Measurements from ENCODE around the gene LY6G5C.
"Not testable (repeated sequence)": the region's sequence is repeated elsewhere in the genome, so short reads cannot be mapped to it uniquely, and the experiment has no call there.

Gene LY6G5C

DNA sequence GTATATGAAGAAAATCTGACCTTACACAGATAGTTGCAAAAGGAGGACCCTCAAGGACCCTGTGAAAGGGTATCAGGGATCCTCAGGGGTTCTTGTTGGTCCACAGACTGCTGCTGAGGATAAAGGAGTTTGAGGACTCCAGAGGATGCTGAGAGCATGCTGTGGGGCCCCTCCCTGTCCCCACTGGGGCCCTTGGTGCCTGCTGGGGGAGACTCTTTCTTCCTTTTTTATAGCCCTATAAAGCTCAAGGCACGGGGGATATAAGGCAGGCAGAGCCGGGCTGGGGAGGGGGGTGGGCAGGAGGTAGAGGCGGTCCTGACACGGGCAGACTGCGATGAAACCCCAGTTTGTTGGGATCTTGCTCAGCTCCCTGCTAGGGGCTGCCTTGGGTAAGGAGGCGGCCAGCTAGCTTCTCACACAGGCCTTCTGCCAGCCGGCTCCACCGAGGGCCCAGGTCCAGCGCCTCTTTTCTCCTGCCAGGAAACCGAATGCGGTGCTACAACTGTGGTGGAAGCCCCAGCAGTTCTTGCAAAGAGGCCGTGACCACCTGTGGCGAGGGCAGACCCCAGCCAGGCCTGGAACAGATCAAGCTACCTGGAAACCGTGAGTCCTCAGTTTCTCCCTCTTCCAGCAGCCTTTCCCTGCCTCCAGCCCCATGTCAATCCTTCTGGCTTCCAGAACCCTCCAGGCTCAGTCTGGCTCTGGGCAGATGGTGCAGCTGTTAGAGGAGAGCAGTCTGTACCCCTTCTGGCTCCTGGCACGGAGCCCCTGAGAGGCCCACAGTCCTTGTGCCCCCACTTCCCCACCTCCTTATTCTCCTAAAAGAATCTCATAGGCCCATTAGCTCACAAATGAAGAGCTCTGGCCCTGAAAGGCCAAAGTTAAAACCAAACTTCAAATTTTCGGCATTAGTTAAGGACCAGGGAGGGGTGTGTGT is 34.4 kb upstream of the LY6G5C start, which contains the start of gene LY6G6D:
Gene LY6G6D, plus strand, starts transcription at position 327 of the 937 bp plus-strand sequence. Its CDS starts 8 bp downstream, at position 335.
- DNase-seq (ENCODE audit: extremely low read depth in 1 of 2, low read depth in 1 of 2), result no peak

DNA sequence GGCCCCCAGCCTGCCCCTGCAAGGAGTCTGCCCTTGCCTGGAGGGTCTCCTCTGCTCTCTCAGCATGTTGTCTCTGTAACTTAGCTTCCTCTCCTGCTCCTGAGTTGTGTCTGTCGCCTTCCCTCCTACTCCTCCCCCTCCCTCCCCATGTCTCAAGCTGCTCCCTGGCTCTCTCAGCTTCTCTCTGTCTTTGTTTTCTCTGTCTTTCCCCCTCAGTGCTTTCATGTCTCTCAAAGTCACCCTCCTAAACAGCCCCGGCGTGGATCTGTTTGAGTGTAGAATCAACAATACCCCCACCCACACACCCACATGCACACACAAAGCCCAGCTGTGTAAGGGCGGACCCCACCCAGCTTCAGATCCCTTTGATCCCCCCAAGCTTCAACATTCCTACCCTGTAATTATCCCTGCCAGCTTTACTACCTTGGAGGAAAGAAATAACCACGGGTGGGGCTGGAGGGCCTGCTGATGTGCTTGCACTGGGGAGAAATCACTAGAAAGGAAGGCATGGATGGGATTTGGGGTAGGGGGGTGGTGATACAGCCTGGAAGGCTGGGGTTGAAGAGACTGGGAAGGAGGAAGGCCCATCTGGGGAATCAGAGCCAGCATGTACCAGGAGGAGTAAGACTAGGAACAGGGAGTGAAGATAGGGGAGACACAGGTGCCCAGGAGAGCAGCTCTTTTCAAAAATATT is 33.3 kb upstream of the LY6G5C start:
- no peak for DNase-seq (ENCODE audit: extremely low read depth in 1 of 2, low read depth in 1 of 2)

DNA sequence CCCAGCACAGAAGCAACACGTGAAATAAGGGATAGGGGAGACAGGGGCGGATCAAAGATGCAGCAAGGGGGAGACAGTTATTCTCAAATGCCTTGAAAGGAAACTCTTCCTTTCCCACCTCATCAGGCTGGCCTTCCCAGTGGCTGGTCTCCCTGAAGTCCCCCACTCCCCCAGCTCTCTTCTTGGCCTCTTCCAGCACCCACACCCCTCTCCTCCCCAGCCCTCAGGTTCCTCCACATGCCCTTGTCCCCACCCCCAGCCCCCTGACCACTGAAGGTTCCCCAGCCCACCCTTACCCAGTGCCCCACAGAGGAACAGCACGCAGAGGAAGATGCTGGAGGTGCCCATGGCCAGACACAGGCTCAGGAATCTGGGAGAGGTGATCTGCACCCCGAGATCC is 32.6 kb upstream of the LY6G5C start:
- DNase-seq (ENCODE audit: extremely low read depth in 1 of 2, low read depth in 1 of 2), result no peak

DNA sequence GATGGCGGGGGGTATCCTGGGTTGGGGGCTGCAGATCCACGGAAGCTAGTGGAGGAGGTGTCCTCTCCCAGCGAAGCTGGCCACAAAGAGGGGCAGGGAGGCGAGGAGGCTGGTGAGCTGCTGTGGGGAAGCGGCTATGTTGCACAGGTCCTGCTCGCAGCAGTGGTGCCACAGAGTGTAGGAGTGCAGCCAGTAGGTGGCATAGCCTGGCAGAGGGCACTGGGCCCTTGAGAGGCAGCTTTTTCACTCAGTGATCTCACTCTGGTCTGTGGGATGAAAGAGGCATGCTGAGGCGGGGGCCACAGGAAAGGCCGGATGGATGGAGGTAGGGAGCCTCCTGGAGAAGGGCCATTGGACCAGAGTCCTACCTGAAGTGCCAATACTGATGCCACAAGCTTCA is 31.4 kb upstream of the LY6G5C start:
- no peak for DNase-seq (ENCODE audit: extremely low read depth in 1 of 2, low read depth in 1 of 2)

DNA sequence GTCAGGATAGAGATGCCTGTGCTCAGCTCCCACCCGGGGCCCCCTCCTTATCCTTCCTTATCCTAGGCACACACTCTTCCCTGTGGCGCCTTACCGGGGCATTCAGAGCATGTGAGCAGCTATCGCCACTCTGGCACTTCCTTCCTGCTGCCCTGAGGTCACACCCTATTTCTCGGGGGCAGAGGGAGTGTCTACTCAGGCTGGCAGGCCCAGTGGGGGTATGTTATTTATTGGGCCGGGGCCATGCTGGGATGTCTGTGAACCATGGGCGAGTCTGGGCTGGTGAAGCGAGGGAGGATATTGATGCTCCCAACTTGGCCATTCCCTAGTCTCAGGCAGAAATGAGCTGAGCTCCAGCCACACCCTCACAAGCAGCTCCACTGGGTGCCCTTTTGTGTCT is 30.4 kb upstream of the LY6G5C start:
- DNase-seq (ENCODE audit: extremely low read depth in 1 of 2, low read depth in 1 of 2), result no peak

DNA sequence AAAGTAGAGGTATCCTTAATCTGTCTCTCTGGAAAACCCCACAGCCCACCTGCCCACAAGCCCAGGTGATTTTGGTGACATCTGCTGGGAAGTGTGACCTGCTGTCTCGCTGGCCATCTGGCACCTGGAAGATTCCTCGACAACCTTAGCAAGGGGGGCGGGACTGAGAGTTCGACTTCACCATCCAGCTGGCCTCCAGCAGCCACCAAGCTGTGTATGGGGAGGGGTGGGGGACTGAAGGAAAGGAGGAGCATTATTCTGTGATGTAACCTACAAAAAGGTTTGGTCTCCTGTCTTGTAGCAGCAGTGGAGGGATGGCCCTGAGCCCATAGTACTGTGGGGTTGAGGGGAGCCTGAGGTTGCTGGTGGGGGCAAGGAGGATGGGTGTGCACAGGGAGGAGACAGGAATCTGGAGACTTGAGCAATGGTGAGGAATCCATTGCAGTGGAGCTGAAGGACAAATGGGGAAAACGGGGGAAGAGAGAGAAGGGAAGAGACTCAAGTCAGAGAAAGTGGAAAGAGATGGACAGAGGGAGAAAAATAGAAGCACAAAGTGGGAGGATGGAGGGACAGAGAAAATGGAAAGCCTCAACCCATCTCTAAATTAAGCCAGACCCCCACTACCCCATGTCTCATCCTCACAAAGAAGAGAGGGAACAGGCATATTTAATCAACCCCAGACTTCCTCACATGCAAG is 29.8 kb upstream of the LY6G5C start:
- DNase-seq (ENCODE audit: extremely low read depth in 1 of 2, low read depth in 1 of 2), result no peak

DNA sequence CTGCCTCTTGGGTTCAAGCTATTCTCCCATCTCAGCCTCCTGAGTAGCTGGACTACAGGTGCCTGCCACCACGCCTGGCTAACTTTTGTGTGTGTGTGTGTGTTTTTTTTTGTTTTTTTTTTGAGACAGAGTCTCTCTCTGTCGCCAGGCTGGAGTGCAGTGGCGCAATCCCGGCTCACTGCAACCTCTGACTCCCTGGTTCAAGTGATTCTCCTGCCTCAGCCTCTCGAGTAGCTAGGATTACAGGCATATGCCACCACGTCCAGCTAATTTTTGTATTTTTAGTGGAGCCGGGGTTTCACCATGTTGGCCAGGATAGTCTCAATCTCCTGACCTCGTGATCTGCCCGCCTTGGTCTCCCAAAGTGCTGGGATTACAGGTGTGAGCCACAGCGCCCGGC is 28.3 kb upstream of the LY6G5C start:
- DNase-seq (ENCODE audit: extremely low read depth in 1 of 2, low read depth in 1 of 2), result not testable (repeated sequence)

DNA sequence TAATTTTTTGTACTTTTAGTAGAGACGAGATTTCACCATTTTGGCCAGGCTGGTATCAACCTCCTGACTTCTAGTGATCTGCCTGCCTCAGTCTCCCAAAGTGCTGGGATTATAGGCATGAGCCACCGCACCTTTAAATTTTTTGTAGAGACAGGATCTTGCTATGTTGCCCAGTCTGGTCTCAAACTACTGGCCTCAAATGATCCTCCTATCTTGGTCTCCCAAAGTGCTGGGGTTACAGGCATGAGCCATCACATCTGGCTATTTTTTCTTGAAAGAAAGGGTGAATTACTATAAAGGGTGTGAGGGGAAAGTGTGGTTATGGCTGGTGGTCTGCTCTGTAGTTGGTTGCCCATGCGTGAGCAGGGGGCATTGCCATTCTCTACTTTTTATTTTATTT is 27.4 kb upstream of the LY6G5C start:
- no peak for DNase-seq (ENCODE audit: extremely low read depth in 1 of 2, low read depth in 1 of 2)

DNA sequence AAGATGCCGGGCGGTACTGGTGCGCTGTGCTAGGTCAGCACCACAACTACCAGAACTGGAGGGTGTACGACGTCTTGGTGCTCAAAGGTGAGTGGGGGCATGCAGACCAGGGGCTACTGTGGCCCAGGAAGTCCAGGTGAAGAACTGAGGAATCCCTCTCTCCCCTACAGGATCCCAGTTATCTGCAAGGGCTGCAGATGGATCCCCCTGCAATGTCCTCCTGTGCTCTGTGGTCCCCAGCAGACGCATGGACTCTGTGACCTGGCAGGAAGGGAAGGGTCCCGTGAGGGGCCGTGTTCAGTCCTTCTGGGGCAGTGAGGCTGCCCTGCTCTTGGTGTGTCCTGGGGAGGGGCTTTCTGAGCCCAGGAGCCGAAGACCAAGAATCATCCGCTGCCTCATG is 26.8 kb upstream of the LY6G5C start:
- DNase-seq (ENCODE audit: extremely low read depth in 1 of 2, low read depth in 1 of 2), result no peak

DNA sequence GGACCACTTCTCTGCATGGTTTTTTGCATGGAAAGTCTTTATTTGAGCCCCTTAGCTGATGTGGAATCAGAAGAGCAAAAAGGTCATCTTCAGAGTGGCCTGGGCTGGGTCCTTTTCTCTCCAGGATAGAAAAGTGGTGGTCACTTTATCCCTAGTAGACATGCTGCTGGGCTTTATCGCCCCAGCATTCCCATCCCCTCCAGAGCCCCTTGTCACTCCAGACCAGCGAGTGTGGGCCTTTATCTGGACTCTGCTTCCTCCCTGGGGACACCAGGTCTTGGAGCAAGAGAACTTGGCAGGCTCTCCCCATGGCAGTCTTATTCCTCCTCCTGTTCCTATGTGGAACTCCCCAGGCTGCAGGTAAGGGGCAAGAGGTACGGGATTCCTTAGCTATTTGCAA is 25.7 kb upstream of the LY6G5C start, which contains the start of gene LY6G6F:
Gene LY6G6F, plus strand, starts transcription at position 268 of the 400 bp plus-strand sequence. Its CDS starts 41 bp downstream, at position 309.
- DNase-seq (ENCODE audit: extremely low read depth in 1 of 2, low read depth in 1 of 2), result no peak

DNA sequence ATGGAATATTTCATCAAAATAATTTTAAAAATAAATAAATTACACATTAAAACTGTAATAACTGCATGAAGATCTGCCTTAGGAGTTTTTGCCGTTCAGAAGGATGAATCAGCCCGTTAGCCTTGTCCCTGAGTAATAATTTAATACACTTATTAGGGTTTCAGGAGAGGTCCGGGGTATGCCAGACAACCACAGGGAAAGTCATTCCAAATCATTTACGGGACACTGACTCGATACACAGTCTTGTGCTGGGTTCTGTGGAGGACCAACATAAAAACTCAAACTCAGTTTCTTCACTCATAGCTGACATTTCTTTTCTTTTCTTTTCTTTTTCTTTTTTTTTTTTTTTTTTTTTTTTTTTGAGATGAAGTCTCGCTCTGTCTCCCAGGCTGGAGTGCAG is 25.1 kb upstream of the LY6G5C start:
- no peak for DNase-seq (ENCODE audit: extremely low read depth in 1 of 2, low read depth in 1 of 2)

DNA sequence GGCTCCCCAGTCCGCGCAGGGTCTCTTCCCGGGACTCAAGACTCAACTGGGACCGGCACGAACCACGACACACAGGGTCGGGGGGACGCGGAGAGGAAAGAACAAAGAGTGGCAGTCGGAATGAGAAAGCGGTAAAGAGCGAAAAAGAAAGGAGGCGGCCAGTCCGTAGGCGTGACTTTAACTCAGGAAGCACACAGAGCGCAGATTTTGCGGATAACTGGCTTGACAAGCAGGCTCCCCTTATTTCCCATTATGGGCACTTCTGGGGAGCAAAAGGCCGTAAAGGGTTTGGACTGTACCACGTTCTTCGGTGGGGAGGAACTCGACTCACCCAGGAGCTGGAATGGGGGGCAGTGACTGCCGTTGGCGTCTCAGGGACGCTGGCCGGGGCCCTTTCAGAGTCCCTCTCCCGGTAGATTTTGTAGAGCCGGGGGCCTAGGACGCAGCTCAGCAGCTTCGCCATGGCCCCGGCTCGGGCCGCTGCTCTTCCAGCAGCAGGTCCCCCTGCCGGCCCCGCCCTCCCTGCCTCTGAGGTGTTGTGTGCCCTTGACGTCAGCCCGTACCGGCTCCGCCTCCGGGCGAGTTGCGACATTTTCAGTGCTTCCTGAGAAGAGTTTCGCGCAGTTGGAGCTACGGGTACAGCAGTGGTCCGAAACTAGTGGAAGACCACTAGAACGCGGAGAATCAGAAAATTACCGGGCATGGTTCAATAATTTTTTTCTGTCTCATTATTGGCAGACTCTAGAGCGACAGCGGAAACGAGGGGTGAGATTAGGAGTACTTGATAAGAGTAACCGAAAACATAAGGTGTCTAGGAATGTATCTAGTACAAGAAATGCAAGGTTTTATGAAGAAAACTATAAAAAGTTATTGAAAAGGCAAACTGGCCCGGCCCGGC is 22.2 kb upstream of the LY6G5C start, which contains the start of gene ABHD16A:
Gene ABHD16A, minus strand, starts transcription at position 506 of the 898 bp plus-strand sequence. Its CDS starts 43 bp downstream, at position 463.
- DNase-seq (ENCODE audit: extremely low read depth in 1 of 2, low read depth in 1 of 2), result peak; percentile 96 to 97

DNA sequence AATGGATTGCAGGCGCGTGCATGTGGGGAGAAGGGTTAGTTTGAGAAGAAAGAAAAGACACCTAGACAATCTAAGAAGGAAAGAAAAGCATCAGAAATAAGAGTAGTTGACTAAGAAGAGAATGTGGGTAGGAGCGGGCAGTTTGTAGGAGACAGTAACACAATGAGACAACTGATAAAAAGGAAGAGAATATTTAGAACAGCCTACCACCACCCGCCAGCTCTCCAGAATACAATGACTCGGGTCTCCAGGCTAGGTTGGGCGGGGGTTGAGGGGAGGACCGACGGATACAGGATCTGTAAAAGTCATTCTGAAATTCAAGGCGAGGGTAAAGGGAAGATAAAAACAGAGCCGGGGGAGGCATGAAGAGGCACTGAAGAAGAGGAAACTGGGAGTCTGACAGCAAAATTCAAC is 21.5 kb upstream of the LY6G5C start:
- DNase-seq (ENCODE audit: extremely low read depth in 1 of 2, low read depth in 1 of 2), result peak in 1 of 2 donors; percentile 20

DNA sequence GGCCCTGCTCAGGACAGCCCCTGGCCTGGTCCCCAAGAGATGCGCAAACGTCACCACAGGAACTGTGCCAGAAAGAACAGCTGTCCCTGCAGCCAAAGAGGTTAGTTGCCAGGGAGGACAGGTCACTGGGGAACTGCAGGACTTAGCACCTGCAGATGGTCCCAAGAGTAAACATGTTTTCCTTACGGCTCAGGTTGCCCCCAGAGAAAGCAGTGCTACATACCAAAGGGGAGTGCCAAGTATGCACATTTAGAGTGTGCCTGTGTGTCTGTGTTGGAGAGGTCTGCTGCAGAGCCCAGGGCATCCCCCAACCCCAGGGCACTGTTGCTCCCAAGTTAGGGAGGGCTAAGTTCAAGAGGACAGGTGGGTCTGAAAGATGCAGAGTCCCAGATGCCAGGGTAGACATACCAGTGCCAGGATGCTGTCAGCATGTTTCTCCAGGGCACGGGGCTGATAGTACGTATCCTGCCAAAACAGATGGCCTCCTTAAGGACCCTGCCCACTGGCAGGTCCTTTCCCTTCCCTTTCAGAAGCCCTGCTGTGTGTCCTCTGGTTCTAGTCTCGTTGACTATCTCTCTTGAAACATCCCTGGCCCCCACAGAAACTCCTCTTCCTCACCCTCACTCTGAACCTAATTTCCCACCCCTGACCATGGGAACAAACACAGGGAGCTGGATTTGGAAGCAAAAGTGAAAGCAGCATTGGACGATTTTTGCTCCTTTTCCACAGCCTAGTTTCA is 21.0 kb upstream of the LY6G5C start:
- no peak for DNase-seq (ENCODE audit: extremely low read depth in 1 of 2, low read depth in 1 of 2)

DNA sequence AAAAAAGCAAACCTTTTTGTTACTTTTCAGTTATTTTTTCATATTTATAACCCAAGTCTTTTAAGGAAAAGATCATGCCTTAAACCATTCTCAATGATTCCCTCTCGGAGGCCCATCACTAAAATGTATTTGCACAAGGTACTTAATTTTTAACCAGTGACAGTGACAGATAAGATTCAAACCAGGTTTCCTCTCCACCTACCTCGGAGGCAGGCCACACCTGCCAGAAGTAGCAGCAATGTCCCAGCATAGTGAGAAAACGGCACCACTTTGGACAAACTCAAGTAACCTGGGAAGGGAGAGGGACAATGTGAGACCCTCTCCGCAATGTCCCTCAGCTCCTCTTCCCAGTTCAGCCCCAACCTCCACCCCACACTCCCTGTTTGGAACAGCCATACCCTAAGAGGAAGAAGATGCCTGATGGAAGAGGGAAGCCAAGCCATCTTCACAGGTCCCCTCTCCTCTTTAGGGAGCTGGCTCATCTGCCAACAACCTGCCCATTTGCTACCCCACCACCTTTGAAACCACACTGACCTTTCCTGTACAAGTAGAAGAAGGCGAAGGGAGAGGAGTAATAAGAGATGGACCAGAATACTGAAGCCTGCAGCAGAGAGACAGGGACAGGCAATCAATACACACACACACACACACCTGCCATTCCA is 20.0 kb upstream of the LY6G5C start:
- no peak for DNase-seq (ENCODE audit: extremely low read depth in 1 of 2, low read depth in 1 of 2)

DNA sequence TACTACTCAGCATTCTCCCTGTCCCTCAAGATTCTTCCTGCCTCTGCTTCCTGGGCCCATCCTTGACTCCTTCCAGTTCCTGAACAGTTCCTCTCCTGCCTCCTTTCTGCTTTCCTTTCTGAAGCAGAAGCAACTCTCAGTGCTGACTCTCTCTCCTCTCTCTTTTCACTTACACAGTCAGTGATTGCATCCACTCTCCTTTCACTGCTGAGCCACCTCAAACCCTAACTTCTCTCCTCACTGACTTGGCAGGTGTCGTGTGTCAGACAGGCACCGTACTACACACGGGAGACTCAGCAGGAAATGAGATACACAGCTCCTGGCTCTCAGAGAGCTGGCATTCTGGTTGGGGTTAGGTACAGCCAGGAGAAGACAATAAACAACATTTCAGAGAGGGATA is 16.7 kb upstream of the LY6G5C start:
- DNase-seq (ENCODE audit: extremely low read depth in 1 of 2, low read depth in 1 of 2), result no peak

DNA sequence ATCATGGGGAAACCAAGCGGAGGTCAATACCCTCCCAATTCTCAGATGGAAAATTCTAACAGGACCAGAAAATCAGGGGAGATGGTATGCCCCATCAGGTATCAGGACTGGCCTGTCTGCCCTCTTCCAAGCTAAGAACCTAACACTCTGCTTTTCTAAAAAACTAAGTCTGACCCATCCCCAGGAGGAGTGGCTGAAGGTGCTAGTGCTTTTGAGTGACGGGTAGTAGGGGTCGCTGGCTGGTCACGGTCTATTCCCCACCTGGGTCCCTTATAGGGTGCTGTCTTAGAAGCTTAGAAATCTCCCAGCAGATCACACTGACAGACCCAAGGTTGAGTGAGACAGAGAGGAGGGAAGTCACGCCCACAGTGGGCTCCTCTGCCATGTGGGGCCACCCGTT is 12.7 kb upstream of the LY6G5C start:
- no peak for DNase-seq (ENCODE audit: extremely low read depth in 1 of 2, low read depth in 1 of 2)

DNA sequence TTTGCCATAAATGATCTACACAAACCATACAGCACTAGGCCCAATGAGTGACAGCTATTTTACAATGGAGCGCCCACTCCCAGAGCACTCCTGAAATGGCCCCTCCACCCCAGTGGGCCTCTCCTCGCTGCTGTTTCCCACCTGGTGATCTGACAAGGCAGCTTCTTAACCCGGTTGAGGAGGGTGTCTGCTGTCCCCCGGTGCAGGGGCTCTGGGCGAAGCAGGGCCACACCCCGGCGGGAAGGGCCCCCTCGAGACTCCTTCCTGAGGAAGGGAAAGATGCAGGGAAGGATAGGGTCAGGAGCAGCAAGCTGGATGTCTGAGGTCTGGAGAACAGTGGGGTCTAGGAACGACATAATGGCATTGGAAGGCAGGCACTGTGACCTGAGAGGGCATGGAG is 12.0 kb upstream of the LY6G5C start:
- DNase-seq (ENCODE audit: extremely low read depth in 1 of 2, low read depth in 1 of 2), result no peak

DNA sequence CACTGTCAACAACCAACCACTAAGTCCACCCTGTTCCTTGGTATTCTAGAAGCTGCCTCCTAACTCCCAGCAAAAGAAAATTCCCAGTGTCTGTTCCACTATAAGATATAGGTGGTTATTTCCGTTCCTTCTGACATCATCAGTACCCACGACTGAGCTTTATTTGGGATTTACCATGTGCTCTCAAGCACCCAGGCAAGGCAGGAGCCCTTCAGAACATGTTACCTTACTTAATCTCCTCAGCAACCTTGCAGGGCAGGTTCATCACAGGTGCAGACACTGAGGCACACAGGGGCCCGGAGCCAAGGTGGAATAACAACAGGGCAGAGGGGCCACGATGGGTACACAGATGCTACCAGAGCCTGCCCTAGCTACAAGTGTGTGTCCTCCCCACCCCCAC is 11.5 kb upstream of the LY6G5C start:
- DNase-seq (ENCODE audit: extremely low read depth in 1 of 2, low read depth in 1 of 2), result no peak
